Smooth muscle cell (in vitro differentiated cells): ENCODE data around the gene HIP1R. TPM values are rescaled to one million over a fixed set of nuclear protein-coding genes. Genes with fewer than 3 reads are reported as not detected.

ENCODE experiments used
- DNase-seq: peaks from one replicate; lab custom pipeline; 2025; ENCODE audit not compliant: unreplicated experiment; lab: John Stamatoyannopoulos, UW
- H2AFZ ChIP-seq: fragments of 200-600 bp; sonication (generic); 2 replicates; pipeline ENCODE4 v1.6.0; 2016; ENCODE audit warnings: antibody characterized with exemption, low read depth, mild to moderate bottlenecking
- H3F3A ChIP-seq: fragments of 200-600 bp; sonication (generic); 2 replicates; pipeline ENCODE4 v1.6.0; 2017; ENCODE audit warnings: antibody characterized with exemption, low read depth
- H3K27ac ChIP-seq: fragments of 200-600 bp; sonication (generic); 2 replicates; pipeline ENCODE4 v1.5.1; 2016; ENCODE audit warnings: low read depth, mild to moderate bottlenecking
- H3K27me3 ChIP-seq: fragments of 200-600 bp; sonication (generic); 2 replicates; pipeline ENCODE4 v1.6.1; 2016; ENCODE audit warnings: low read depth, mild to moderate bottlenecking
- H3K36me3 ChIP-seq: fragments of 200-600 bp; sonication (generic); 2 replicates; pipeline ENCODE4 v1.5.1; 2016; ENCODE audit warnings: low read depth
- H3K4me1 ChIP-seq: fragments of 200-600 bp; sonication (generic); 2 replicates; pipeline ENCODE4 v1.5.1; 2016; ENCODE audit warnings: low read depth
- H3K4me2 ChIP-seq: fragments of 200-600 bp; sonication (generic); 2 replicates; pipeline ENCODE4 v1.6.0; 2016; ENCODE audit warnings: mild to moderate bottlenecking
- H3K4me3 ChIP-seq: fragments of 200-600 bp; sonication (generic); 2 replicates; pipeline ENCODE4 v1.5.1; 2016; ENCODE audit warnings: mild to moderate bottlenecking
- H3K79me2 ChIP-seq: fragments of 200-600 bp; sonication (generic); 2 replicates; pipeline ENCODE4 v1.6.0; 2016; ENCODE audit warnings: low read depth, mild to moderate bottlenecking
- H3K9ac ChIP-seq: fragments of 200-600 bp; sonication (generic); 2 replicates; pipeline ENCODE4 v1.6.0; 2016; ENCODE audit warnings: low read depth
- H3K9me3 ChIP-seq: fragments of 200-600 bp; sonication (generic); replicated peaks from 2 replicates; pipeline ENCODE4 v1.5.1; 2016; ENCODE audit warnings: low read depth
- H4K20me1 ChIP-seq: fragments of 200-600 bp; sonication (generic); 2 replicates; pipeline ENCODE4 v1.6.0; 2016; ENCODE audit warnings: low read depth
- CTCF ChIP-seq: fragments of 200-600 bp; sonication (generic); IDR thresholded peaks from 2 replicates; pipeline ENCODE4 v1.5.1; 2017; ENCODE audit warnings: borderline replicate concordance, mild to moderate bottlenecking, antibody characterized with exemption; ENCODE audit not compliant: insufficient read depth, poor library complexity, severe bottlenecking
- WGBS: methylation state at CpG from one replicate; pipeline ENCODE4 v1.1.7; 2016; ENCODE audit warnings: low lambda C conversion rate; 5-methylcytosine and 5-hydroxymethylcytosine counted together
- polyA plus RNA-seq: library from polyadenylated mRNA; unstranded; fragments of >200 nt; fragmentation: Nextera tagmentation; extraction: Ambion mirVana; gene quantifications from 2 replicates; pipeline ENCODE4 v1.2.1, GENCODE V29; 2016
- total RNA-seq: library from RNA; depleted of rRNA; stranded (reverse); fragments of >200 nt; gene quantifications from 2 replicates; pipeline ENCODE4 v1.2.3, GENCODE V29; 2014

The HIP1R gene
- total and polyA plus RNA-seq, 2 experiments from 2014 or later: 6.0 to 27.8 TPM

- Histone ChIP-seq H3K9ac (no peak overlapping the region), H4K20me1 (peaks cover 100% of the 10 kb centered on the region), H3K36me3 (no peaks in the 10 kb centered on the region), H3K9me3 (no peaks in the 10 kb centered on the region), H3F3A (peaks cover 11% of the 10 kb centered on the region), H2AFZ (no peak overlapping the region), H3K27ac (no peak overlapping the region), H3K27me3 (no peaks in the 10 kb centered on the region), H3K4me2 (no peak overlapping the region), H3K4me1 (peaks cover 33% of the 10 kb centered on the region), H3K4me3 (no peak overlapping the region), H3K79me2 (peaks cover 86% of the 10 kb centered on the region)
- DNase-seq: no peak
- no peak for TF ChIP-seq CTCF
- WGBS: 100% methylated on average over 3 of the region's 3 CpGs
Measured at GRCh38 chr12:122876731-122877130, 41.5 kb downstream of the HIP1R start.

- no peak overlapping the region for H3K4me2 ChIP-seq
- no peak overlapping the region for H3K4me3 ChIP-seq
- 90% methylated on average over 17 of the region's 17 CpGs for WGBS
- H3K27me3 ChIP-seq: no peaks in the 10 kb centered on the region
- TF ChIP-seq CTCF: no peak
- no peaks in the 10 kb centered on the region for H3K36me3 ChIP-seq
- H3K79me2 ChIP-seq: peaks cover 93% of the 10 kb centered on the region
- DNase-seq: no peak
- H3K9me3 ChIP-seq: no peaks in the 10 kb centered on the region
- peaks cover 100% of the 10 kb centered on the region for H4K20me1 ChIP-seq
- no peak overlapping the region for H3K27ac ChIP-seq
- H3F3A ChIP-seq: peaks cover 11% of the 10 kb centered on the region
- peaks cover 20% of the 10 kb centered on the region for H3K4me1 ChIP-seq
- no peak overlapping the region for H2AFZ ChIP-seq
- H3K9ac ChIP-seq: no peak overlapping the region
Measured at GRCh38 chr12:122878780-122879612, 43.7 kb downstream of the HIP1R start.

- WGBS: 27% methylated on average over 10 of the region's 10 CpGs
- TF ChIP-seq CTCF: no peak
- Histone ChIP-seq H3K79me2 (peaks cover 93% of the 10 kb centered on the region), H3K4me2 (peak overlapping the region; percentile 64), H3K9ac (peak overlapping the region; percentile 31), H3K4me1 (peaks cover 20% of the 10 kb centered on the region), H3F3A (peaks cover 11% of the 10 kb centered on the region), H4K20me1 (peaks cover 100% of the 10 kb centered on the region), H3K36me3 (no peaks in the 10 kb centered on the region), H3K9me3 (no peaks in the 10 kb centered on the region), H3K27me3 (no peaks in the 10 kb centered on the region), H3K27ac (peak overlapping the region; percentile 63), H2AFZ (no peak overlapping the region), H3K4me3 (no peak overlapping the region)
- DNase-seq: no peak
Measured at GRCh38 chr12:122880155-122880667, 45.0 kb downstream of the HIP1R start.
